ENCODE results near the gene POU2F3. TPM values are rescaled to one million over a fixed set of nuclear protein-coding genes. Genes with fewer than 3 reads are reported as not detected.

Gene POU2F3
- total and polyA plus RNA-seq, 2 of the 4 experiments (the other 2 are of a cell fraction) = under 0.01 to 0.09 TPM

GRCh38 chr11:120197251-120197891 is 42.6 kb upstream of the POU2F3 start:
- Histone ChIP-seq H3K9me1 (ENCODE audit: insufficient read depth, low read length) (no peaks in the 10 kb centered on the region), H3K9me3 (ENCODE audit: control insufficient read depth, insufficient read depth, low read length) (no peaks in the 10 kb centered on the region), H3K4me1 (ENCODE audit: control insufficient read depth, insufficient read depth, low read length) (no peaks in the 10 kb centered on the region), H3K4me2 (ENCODE audit: low read depth, low read length) (no peak overlapping the region), H3K18ac (ENCODE audit: low read depth, low read length) (no peak overlapping the region), H4K5ac (ENCODE audit: low read depth, low read length) (no peak overlapping the region), H3K27me3 (ENCODE audit: control insufficient read depth, insufficient read depth, low read length) (peaks cover 59% of the 10 kb centered on the region), H3K23ac (ENCODE audit: low read depth, low read length) (no peak overlapping the region), H3K14ac (replicated peaks; ENCODE audit: low read depth, low read length) (no peak overlapping the region), H2AK5ac (ENCODE audit: low read depth, low read length) (no peak overlapping the region), H4K91ac (ENCODE audit: insufficient read depth, low read depth, low read length) (no peak overlapping the region), H2BK20ac (ENCODE audit: low read depth, low read length) (no peak overlapping the region), H2BK15ac (ENCODE audit: low read depth, low read length) (no peak overlapping the region), H3K9ac (ENCODE audit: low read depth, low read length) (no peak overlapping the region), H2AK9ac (replicated peaks; ENCODE audit: low read depth, low read length, poor library complexity) (no peak overlapping the region), H3K79me1 (ENCODE audit: low read depth in 1 of 2, low read length in 2 of 2) (no peaks in the 10 kb centered on the region), H2BK120ac (ENCODE audit: low read depth, low read length) (no peak overlapping the region), H3K27ac (ENCODE audit: insufficient read depth, low read length) (no peak overlapping the region), H3K36me3 (ENCODE audit: control insufficient read depth, insufficient read depth, low read length) (no peaks in the 10 kb centered on the region), H2BK5ac (ENCODE audit: low read depth, low read length, poor library complexity, severe bottlenecking) (no peak overlapping the region), H3K4me3 (ENCODE audit: insufficient read depth, low read depth, low read length) (no peak overlapping the region), H4K20me1 (ENCODE audit: insufficient read depth, low read length) (no peaks in the 10 kb centered on the region), H3K56ac (ENCODE audit: extremely low read depth, insufficient read depth, low read length) (no peak overlapping the region), H4K8ac (ENCODE audit: low read depth in 2 of 2, low read length in 2 of 2) (no peak overlapping the region), H2AFZ (replicated peaks; ENCODE audit: low read length, poor library complexity) (no peak overlapping the region), H3K4ac (ENCODE audit: low read depth, low read length) (no peak overlapping the region)
- in situ Hi-C loops (cut with MboI; ENCODE audit: low sequenced_read_pairs) = no loop called here
- no peak for TF ChIP-seq CEBPB (IDR thresholded peaks at IDR 0.05; ENCODE audit: low read depth, low read length)
- no peak for TF ChIP-seq MAZ (IDR thresholded peaks at IDR 0.05; ENCODE audit: borderline replicate concordance, low read depth, low read length)
- TF ChIP-seq RAD21 (IDR thresholded peaks at IDR 0.05; ENCODE audit: low read length) = no peak
- no peak for TF ChIP-seq CHD1 (IDR thresholded peaks at IDR 0.05; ENCODE audit: low read depth, low read length)
- TF ChIP-seq CTCF (conservative IDR thresholded peaks at IDR 0.05; ENCODE audit: low read depth, low read length) = no peak
- TF ChIP-seq POLR2A (IDR thresholded peaks at IDR 0.05; ENCODE audit: low read depth, low read length) = no peak
- no peak for TF ChIP-seq RFX5 (IDR thresholded peaks at IDR 0.05; ENCODE audit: low read depth, low read length)
- TF ChIP-seq, protein P1, sequence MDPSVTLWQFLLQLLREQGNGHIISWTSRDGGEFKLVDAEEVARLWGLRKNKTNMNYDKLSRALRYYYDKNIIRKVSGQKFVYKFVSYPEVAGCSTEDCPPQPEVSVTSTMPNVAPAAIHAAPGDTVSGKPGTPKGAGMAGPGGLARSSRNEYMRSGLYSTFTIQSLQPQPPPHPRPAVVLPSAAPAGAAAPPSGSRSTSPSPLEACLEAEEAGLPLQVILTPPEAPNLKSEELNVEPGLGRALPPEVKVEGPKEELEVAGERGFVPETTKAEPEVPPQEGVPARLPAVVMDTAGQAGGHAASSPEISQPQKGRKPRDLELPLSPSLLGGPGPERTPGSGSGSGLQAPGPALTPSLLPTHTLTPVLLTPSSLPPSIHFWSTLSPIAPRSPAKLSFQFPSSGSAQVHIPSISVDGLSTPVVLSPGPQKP (IDR thresholded peaks at IDR 0.05; ENCODE audit: borderline replicate concordance, low read depth, low read length) = no peak
- no CpG with 5 or more reads among the region's 14 CpGs for WGBS, 2 experiments (ENCODE audit: extremely low coverage in 2 of 2, insufficient read length in 1 of 2)
- ChIA-PET CTCF (interaction anchor here (0.5 kb wide), 1 partner anchor 105 kb away, joined by 3 read pairs; no protein-coding TSS in a partner anchor), POLR2A (ENCODE audit: unreplicated experiment) (no interaction called here)
- no peak for ATAC-seq (ENCODE audit: low read depth)
- BruUV-seq (replicated peaks) = no TSS peak
- intact Hi-C loops (cut with micrococcal nuclease) = no loop called here
- dilution Hi-C loops (cut with HindIII; ENCODE audit: low sequenced_read_pairs, unreplicated experiment) = no loop called here
- no peak for DNase-seq
